Trophoblast cell (in vitro differentiated cells and primary cell): ENCODE results near the gene CUEDC1.

ENCODE experiments used
- DNase-seq, 2 donors: peaks; one replicate each; pipeline ENCODE4 v3.0.0-alpha.2; 2016
- H2AFZ ChIP-seq: 2 replicates; pipeline ENCODE4 v1.6.1; 2013; ENCODE audit warnings: low read length, moderate library complexity, mild to moderate bottlenecking; ENCODE audit not compliant: insufficient read depth, poor library complexity
- H2AK5ac ChIP-seq: 2 replicates; pipeline ENCODE4 v1.6.1; 2013; ENCODE audit warnings: mild to moderate bottlenecking, low read length
- H2BK120ac ChIP-seq: 2 replicates; pipeline ENCODE4 v1.6.1; 2013; ENCODE audit warnings: low read length, mild to moderate bottlenecking, moderate library complexity; ENCODE audit not compliant: insufficient read depth, poor library complexity
- H2BK12ac ChIP-seq: 2 replicates; pipeline ENCODE4 v1.6.1; 2013; ENCODE audit warnings: mild to moderate bottlenecking, low read length, moderate library complexity
- H2BK5ac ChIP-seq: 2 replicates; pipeline ENCODE4 v1.6.1; 2013; ENCODE audit warnings: low read length, low read depth, moderate library complexity, mild to moderate bottlenecking; ENCODE audit not compliant: poor library complexity
- H3K14ac ChIP-seq: 2 replicates; pipeline ENCODE4 v1.6.1; 2013; ENCODE audit warnings: mild to moderate bottlenecking, low read length
- H3K18ac ChIP-seq: 2 replicates; pipeline ENCODE4 v1.6.1; 2013; ENCODE audit warnings: mild to moderate bottlenecking, low read length
- H3K23ac ChIP-seq: 2 replicates; pipeline ENCODE4 v1.6.1; 2013; ENCODE audit warnings: low read length
- H3K27ac ChIP-seq: 2 replicates; pipeline ENCODE4 v1.5.1; 2013; ENCODE audit warnings: low read depth, mild to moderate bottlenecking, inconsistent platforms, low read length, moderate library complexity
- H3K27me3 ChIP-seq: 2 replicates; pipeline ENCODE4 v1.6.1; 2013; ENCODE audit warnings: inconsistent platforms, mild to moderate bottlenecking, low read length, moderate library complexity; ENCODE audit not compliant: insufficient read depth
- H3K36me3 ChIP-seq, 2 experiments: 1 replicate in 1 of 2; 2 replicates in 1 of 2; pipeline ENCODE4 v1.6.1; 2013; ENCODE audit warnings: low read length in 2 of 2, mild to moderate bottlenecking in 2 of 2, moderate library complexity in 1 of 2; ENCODE audit not compliant: insufficient read depth in 2 of 2, control insufficient read depth in 1 of 2
- H3K4ac ChIP-seq: 2 replicates; pipeline ENCODE4 v1.6.1; 2013; ENCODE audit warnings: low read depth, mild to moderate bottlenecking, low read length, moderate library complexity
- H3K4me1 ChIP-seq, 2 experiments: 1 replicate in 1 of 2; 2 replicates in 1 of 2; pipeline ENCODE4 v1.6.1; 2013; ENCODE audit warnings: low read length in 2 of 2, mild to moderate bottlenecking in 2 of 2, moderate library complexity in 1 of 2; ENCODE audit not compliant: insufficient read depth in 2 of 2, control insufficient read depth in 1 of 2
- H3K4me2 ChIP-seq: 2 replicates; pipeline ENCODE4 v1.6.1; 2013; ENCODE audit warnings: inconsistent platforms, mild to moderate bottlenecking, low read length, moderate library complexity
- H3K4me3 ChIP-seq: 2 replicates; pipeline ENCODE4 v1.5.1; 2013; ENCODE audit warnings: mild to moderate bottlenecking, low read depth, low read length, inconsistent platforms
- H3K79me1 ChIP-seq: one replicate; pipeline ENCODE4 v1.6.1; 2013; ENCODE audit warnings: low read length
- H3K79me2 ChIP-seq: 2 replicates; pipeline ENCODE4 v1.6.1; 2013; ENCODE audit warnings: low read length, mild to moderate bottlenecking; ENCODE audit not compliant: control insufficient read depth, insufficient read depth, poor library complexity
- H3K9ac ChIP-seq: 2 replicates; pipeline ENCODE4 v1.6.1; 2013; ENCODE audit warnings: mild to moderate bottlenecking, low read length
- H3K9me3 ChIP-seq: 2 replicates; pipeline ENCODE4 v1.6.1; 2013; ENCODE audit warnings: low read depth, mild to moderate bottlenecking, control low read depth, inconsistent platforms, low read length; ENCODE audit not compliant: insufficient read depth
- H4K12ac ChIP-seq: 2 replicates; pipeline ENCODE4 v1.6.1; 2013; ENCODE audit warnings: low read depth, mild to moderate bottlenecking, low read length, moderate library complexity
- H4K8ac ChIP-seq: 2 replicates; pipeline ENCODE4 v1.6.1; 2013; ENCODE audit warnings: low read depth, mild to moderate bottlenecking, low read length, moderate library complexity
- H4K91ac ChIP-seq: one replicate; pipeline ENCODE4 v1.6.1; 2013; ENCODE audit warnings: low read depth, mild to moderate bottlenecking, low read length, moderate library complexity
- WGBS: extraction: QIAGEN DNeasy Blood & Tissue Kit; methylation state at CpG from one replicate; pipeline ENCODE4 v1.1.7; 2013; ENCODE audit warnings: missing lambda C conversion rate; ENCODE audit not compliant: insufficient read length, insufficient coverage; ENCODE audit errors: extremely low coverage; 5-methylcytosine and 5-hydroxymethylcytosine counted together

Gene CUEDC1

GRCh38 chr17:57926723-57927047 is 28.5 kb downstream of the CUEDC1 start:
- no peak overlapping the region for H2BK5ac ChIP-seq
- no peak overlapping the region for H2AFZ ChIP-seq
- no peaks in the 10 kb centered on the region for H3K9me3 ChIP-seq
- H3K9ac ChIP-seq: no peak overlapping the region
- H3K18ac ChIP-seq: no peak overlapping the region
- H3K23ac ChIP-seq: no peak overlapping the region
- no peak overlapping the region for H3K14ac ChIP-seq
- DNase-seq: no peak
- H3K4me3 ChIP-seq: no peak overlapping the region
- H4K12ac ChIP-seq: no peak overlapping the region
- H3K4ac ChIP-seq: no peak overlapping the region
- WGBS: no CpG with 5 or more reads among the region's 7 CpGs
- no peaks in the 10 kb centered on the region for H3K27me3 ChIP-seq
- no peaks in the 10 kb centered on the region for H3K79me2 ChIP-seq
- no peak overlapping the region for H3K27ac ChIP-seq
- no peak overlapping the region for H2AK5ac ChIP-seq
- no peaks in the 10 kb centered on the region for H3K36me3 ChIP-seq
- no peak overlapping the region for H4K8ac ChIP-seq
- no peak overlapping the region for H4K91ac ChIP-seq
- no peaks in the 10 kb centered on the region for H3K79me1 ChIP-seq
- no peak overlapping the region for H2BK12ac ChIP-seq
- no peak overlapping the region for H3K4me2 ChIP-seq
- peaks cover 16% of the 10 kb centered on the region in 2 experiments for H3K4me1 ChIP-seq
- no peak overlapping the region for H2BK120ac ChIP-seq

- Histone ChIP-seq H3K14ac (no peak overlapping the region), H3K4me3 (no peak overlapping the region), H3K23ac (no peak overlapping the region), H2AFZ (no peak overlapping the region), H3K27ac (no peak overlapping the region), H3K9me3 (no peaks in the 10 kb centered on the region), H4K8ac (no peak overlapping the region), H3K79me2 (no peaks in the 10 kb centered on the region), H2BK12ac (no peak overlapping the region), H2AK5ac (no peak overlapping the region), H3K27me3 (no peaks in the 10 kb centered on the region), H3K79me1 (no peaks in the 10 kb centered on the region), H3K4me1 (peaks cover 13 to 19% of the 10 kb centered on the region in 2 experiments), H2BK5ac (no peak overlapping the region), H3K4ac (no peak overlapping the region), H3K36me3 (no peaks in the 10 kb centered on the region), H3K4me2 (no peak overlapping the region), H4K91ac (no peak overlapping the region), H3K9ac (no peak overlapping the region), H3K18ac (no peak overlapping the region), H4K12ac (no peak overlapping the region), H2BK120ac (no peak overlapping the region)
- no CpG with 5 or more reads among the region's 9 CpGs for WGBS
- DNase-seq: no peak
Observed at GRCh38 chr17:57925361-57925990, 29.7 kb downstream of the CUEDC1 start.

- H3K79me1 ChIP-seq: no peaks in the 10 kb centered on the region
- no peak overlapping the region for H2BK120ac ChIP-seq
- no peak overlapping the region for H2BK12ac ChIP-seq
- no CpG with 5 or more reads among the region's 4 CpGs for whole genome bisulfite sequencing
- H2AK5ac ChIP-seq: no peak overlapping the region
- H3K9ac ChIP-seq: no peak overlapping the region
- H3K36me3 ChIP-seq: no peaks in the 10 kb centered on the region
- H4K91ac ChIP-seq: no peak overlapping the region
- no peak overlapping the region for H3K4ac ChIP-seq
- DNase-seq: no peak
- H3K23ac ChIP-seq: no peak overlapping the region
- no peaks in the 10 kb centered on the region for H3K79me2 ChIP-seq
- no peak overlapping the region for H3K27ac ChIP-seq
- H2BK5ac ChIP-seq: no peak overlapping the region
- peaks cover 13 to 19% of the 10 kb centered on the region in 2 experiments for H3K4me1 ChIP-seq
- no peak overlapping the region for H3K4me2 ChIP-seq
- no peak overlapping the region for H3K18ac ChIP-seq
- no peak overlapping the region for H4K8ac ChIP-seq
- no peaks in the 10 kb centered on the region for H3K27me3 ChIP-seq
- no peak overlapping the region for H3K4me3 ChIP-seq
- H2AFZ ChIP-seq: no peak overlapping the region
- H3K9me3 ChIP-seq: no peaks in the 10 kb centered on the region
- no peak overlapping the region for H3K14ac ChIP-seq
- H4K12ac ChIP-seq: no peak overlapping the region
Observed at GRCh38 chr17:57924677-57925076, 30.5 kb downstream of the CUEDC1 start.

- Histone ChIP-seq H2BK5ac (no peak overlapping the region), H3K79me2 (no peaks in the 10 kb centered on the region), H3K36me3 (no peaks in the 10 kb centered on the region), H2AK5ac (no peak overlapping the region), H3K4me2 (no peak overlapping the region), H3K4me1 (peaks cover 13 to 19% of the 10 kb centered on the region in 2 experiments), H3K9ac (no peak overlapping the region), H3K27me3 (no peaks in the 10 kb centered on the region), H2BK120ac (no peak overlapping the region), H4K12ac (no peak overlapping the region), H3K4me3 (no peak overlapping the region), H3K14ac (no peak overlapping the region), H3K79me1 (no peaks in the 10 kb centered on the region), H3K23ac (no peak overlapping the region), H2BK12ac (no peak overlapping the region), H3K18ac (no peak overlapping the region), H4K8ac (no peak overlapping the region), H2AFZ (no peak overlapping the region), H3K27ac (no peak overlapping the region), H4K91ac (no peak overlapping the region), H3K9me3 (no peaks in the 10 kb centered on the region), H3K4ac (no peak overlapping the region)
- DNase-seq: no peak
- no CpG with 5 or more reads among the region's 5 CpGs for WGBS
Observed at GRCh38 chr17:57923182-57923872, 31.9 kb downstream of the CUEDC1 start.
